ENCODE measurements around the gene ELMO3.

DNA sequence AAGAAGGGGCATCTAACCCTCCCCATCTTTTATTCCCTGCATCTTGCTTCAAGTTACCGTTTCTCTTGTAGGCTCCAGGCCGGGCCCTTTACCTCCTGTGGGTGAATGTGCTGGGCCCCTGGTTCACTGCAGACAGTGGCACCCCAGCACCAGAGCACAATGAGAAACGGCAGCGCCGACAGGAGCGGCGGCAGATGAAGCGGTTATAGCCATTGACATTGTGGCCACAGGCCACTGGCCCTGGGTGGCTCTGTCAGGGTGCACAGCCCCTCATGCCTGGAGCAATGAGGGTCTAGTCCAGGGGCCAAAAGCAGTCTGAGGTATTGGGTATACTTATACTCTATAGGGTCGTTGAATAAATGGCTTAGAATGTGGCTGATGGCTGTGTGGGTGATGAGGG is 30.0 kb downstream of the ELMO3 start:
- TF ChIP-seq POLR2A (IDR thresholded peaks at IDR 0.05), result no peak
- TF ChIP-seq, protein P1, sequence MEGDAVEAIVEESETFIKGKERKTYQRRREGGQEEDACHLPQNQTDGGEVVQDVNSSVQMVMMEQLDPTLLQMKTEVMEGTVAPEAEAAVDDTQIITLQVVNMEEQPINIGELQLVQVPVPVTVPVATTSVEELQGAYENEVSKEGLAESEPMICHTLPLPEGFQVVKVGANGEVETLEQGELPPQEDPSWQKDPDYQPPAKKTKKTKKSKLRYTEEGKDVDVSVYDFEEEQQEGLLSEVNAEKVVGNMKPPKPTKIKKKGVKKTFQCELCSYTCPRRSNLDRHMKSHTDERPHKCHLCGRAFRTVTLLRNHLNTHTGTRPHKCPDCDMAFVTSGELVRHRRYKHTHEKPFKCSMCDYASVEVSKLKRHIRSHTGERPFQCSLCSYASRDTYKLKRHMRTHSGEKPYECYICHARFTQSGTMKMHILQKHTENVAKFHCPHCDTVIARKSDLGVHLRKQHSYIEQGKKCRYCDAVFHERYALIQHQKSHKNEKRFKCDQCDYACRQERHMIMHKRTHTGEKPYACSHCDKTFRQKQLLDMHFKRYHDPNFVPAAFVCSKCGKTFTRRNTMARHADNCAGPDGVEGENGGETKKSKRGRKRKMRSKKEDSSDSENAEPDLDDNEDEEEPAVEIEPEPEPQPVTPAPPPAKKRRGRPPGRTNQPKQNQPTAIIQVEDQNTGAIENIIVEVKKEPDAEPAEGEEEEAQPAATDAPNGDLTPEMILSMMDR (IDR thresholded peaks at IDR 0.05), result no peak
